Adrenal gland (tissue), 5 donors: ENCODE results near the gene ISCA1.

Source experiments
- CTCF ChIP-seq, 6 experiments: fragments of 450-650 bp in 4 of 6; fragments of 200-600 bp in 2 of 6; sonication (generic) in 1 of 6; IDR thresholded peaks; 1 replicate in 5 of 6; 2 replicates in 1 of 6; pipeline versions ENCODE4 v1.5.1 to v1.8.0; 2016 to 2021; ENCODE audit warnings: antibody characterized with exemption in 6 of 6, mild to moderate bottlenecking in 2 of 6, moderate library complexity in 1 of 6
- POLR2A ChIP-seq, 2 donors: fragments of 450-650 bp; IDR thresholded peaks; one replicate each; pipeline ENCODE4 v1.6.1; 2017; ENCODE audit warnings: antibody characterized with exemption in 2 of 2, mild to moderate bottlenecking in 2 of 2, moderate library complexity in 1 of 2
- donor health status: DM: no; HTN: no; CAD: no.

GRCh38 chr9:86248746-86249145 lies 33.6 kb downstream of the ISCA1 start:
- TF ChIP-seq POLR2A (IDR thresholded peaks at IDR 0.05) (no peak), CTCF (IDR thresholded peaks at IDR 0.05) (no peak)
